Measurements from ENCODE around the gene PRRG2.

DNA sequence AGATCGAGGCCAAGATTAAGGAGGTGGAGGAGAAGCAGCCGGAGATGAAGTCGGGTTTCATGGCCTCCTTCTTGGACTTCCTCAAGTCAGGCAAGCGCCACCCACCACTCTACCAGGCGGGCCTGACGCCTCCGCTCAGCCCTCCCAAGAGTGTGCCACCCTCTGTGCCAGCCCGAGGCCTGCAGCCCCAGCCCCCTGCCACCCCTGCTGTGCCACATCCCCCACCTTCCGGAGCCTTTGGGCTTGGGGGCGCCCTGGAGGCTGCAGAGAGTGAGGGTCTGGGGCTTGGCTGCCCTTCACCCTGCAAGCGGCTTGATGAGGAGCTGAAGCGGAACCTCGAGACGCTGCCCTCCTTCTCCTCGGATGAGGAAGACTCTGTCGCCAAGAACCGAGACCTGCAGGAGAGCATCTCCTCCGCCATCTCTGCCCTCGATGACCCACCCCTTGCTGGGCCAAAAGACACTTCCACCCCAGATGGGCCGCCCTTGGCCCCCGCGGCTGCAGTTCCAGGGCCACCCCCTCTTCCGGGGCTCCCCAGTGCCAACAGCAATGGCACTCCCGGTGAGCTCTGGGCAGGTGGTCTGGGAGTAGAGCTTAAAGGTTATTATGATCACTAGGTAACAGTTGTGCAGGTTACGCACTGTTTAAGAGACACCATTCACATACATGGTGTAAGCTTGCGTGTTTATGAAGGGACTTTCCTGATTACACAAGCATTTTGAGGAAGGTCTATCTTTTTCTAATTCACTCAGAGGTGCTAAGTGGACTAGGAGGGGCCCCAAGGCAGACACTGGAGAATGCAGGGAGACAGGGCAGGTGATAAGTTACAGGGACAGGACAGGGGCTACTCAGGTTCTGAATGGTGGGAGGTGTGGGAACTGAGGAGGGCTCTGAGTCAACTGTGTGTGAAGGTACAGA is 18.5 kb downstream of the PRRG2 start:
- TF ChIP-seq, protein P1, sequence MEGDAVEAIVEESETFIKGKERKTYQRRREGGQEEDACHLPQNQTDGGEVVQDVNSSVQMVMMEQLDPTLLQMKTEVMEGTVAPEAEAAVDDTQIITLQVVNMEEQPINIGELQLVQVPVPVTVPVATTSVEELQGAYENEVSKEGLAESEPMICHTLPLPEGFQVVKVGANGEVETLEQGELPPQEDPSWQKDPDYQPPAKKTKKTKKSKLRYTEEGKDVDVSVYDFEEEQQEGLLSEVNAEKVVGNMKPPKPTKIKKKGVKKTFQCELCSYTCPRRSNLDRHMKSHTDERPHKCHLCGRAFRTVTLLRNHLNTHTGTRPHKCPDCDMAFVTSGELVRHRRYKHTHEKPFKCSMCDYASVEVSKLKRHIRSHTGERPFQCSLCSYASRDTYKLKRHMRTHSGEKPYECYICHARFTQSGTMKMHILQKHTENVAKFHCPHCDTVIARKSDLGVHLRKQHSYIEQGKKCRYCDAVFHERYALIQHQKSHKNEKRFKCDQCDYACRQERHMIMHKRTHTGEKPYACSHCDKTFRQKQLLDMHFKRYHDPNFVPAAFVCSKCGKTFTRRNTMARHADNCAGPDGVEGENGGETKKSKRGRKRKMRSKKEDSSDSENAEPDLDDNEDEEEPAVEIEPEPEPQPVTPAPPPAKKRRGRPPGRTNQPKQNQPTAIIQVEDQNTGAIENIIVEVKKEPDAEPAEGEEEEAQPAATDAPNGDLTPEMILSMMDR (IDR thresholded peaks at IDR 0.05), result no peak
- TF ChIP-seq POLR2AphosphoS5 (IDR thresholded peaks at IDR 0.05), result no peak

Data from esophagus muscularis mucosa (tissue), 3 donors.